ENCODE data around the gene SOX5. TPM values are rescaled to one million over a fixed set of nuclear protein-coding genes. Genes with fewer than 3 reads are reported as not detected.

SOX5 gene
- polyA plus RNA-seq, 1 of the 3 experiments (the other 2 are of a cell fraction), result 0.21 TPM

- no peak overlapping the region for H2AFZ ChIP-seq (ENCODE audit: low read depth)
- no peaks in the 10 kb centered on the region for H3F3A ChIP-seq (replicated peaks; ENCODE audit: insufficient read depth)
- no peaks in the 10 kb centered on the region for H4K20me1 ChIP-seq (ENCODE audit: insufficient read depth)
- no peaks in the 10 kb centered on the region for H3K9me2 ChIP-seq
- H3K4me1 ChIP-seq (ENCODE audit: control insufficient read depth in 1 of 2, insufficient read depth in 2 of 2, low read depth in 1 of 2, low read length in 1 of 2), result no peaks in the 10 kb centered on the region
- H3K79me2 ChIP-seq (ENCODE audit: insufficient read depth), result no peaks in the 10 kb centered on the region
- no peak overlapping the region for H3K4me3 ChIP-seq (ENCODE audit: low read depth in 2 of 2, low read length in 1 of 2)
- no peaks in the 10 kb centered on the region for H3K36me3 ChIP-seq (replicated peaks in 1 of 2; ENCODE audit: control insufficient read depth in 1 of 2, insufficient read depth in 2 of 2, low read length in 1 of 2)
- WGBS (ENCODE audit: low lambda C conversion rate), result 32% methylated on average over 1 of the region's 1 CpG
- H3K27me3 ChIP-seq (ENCODE audit: insufficient read depth), result no peaks in the 10 kb centered on the region
- no peaks in the 10 kb centered on the region for H3K9me3 ChIP-seq
- H3K27ac ChIP-seq (ENCODE audit: low read depth in 2 of 2, low read length in 1 of 2), result no peak overlapping the region
- CTCF ChIA-PET, result interaction anchor here (1.1 kb wide), 1 partner anchor 13 kb away, joined by 3 read pairs; no protein-coding TSS in a partner anchor
- no peak for DNase-seq
- POLR2A ChIA-PET, result no interaction called here
- TF ChIP-seq MXI1 (IDR thresholded peaks at IDR 0.05; ENCODE audit: low read depth, low read length) (no peak), POLR2AphosphoS5 (IDR thresholded peaks at IDR 0.05; ENCODE audit: low read depth, low read length) (no peak), EZH2phosphoT487 (IDR thresholded peaks at IDR 0.05; ENCODE audit: borderline replicate concordance, low read depth) (no peak), NFIC (IDR thresholded peaks at IDR 0.05; ENCODE audit: borderline replicate concordance) (no peak), YY1 (IDR thresholded peaks at IDR 0.05; ENCODE audit: low read depth) (no peak), FOXJ3 (CRISPR knock-in tag; IDR thresholded peaks at IDR 0.05) (no peak), MEF2A (IDR thresholded peaks at IDR 0.05; ENCODE audit: borderline replicate concordance, low read depth) (no peak), ELF1 (IDR thresholded peaks at IDR 0.05) (no peak), SMC3 (IDR thresholded peaks at IDR 0.05; ENCODE audit: low read depth, low read length) (no peak), GATA2 (CRISPR knock-in tag; IDR thresholded peaks at IDR 0.05) (no peak), RFX5 (IDR thresholded peaks at IDR 0.05; ENCODE audit: low read length) (no peak), MAX (IDR thresholded peaks at IDR 0.05; ENCODE audit: low read depth) (no peak), FOSL2 (IDR thresholded peaks at IDR 0.05; ENCODE audit: borderline replicate concordance, low read depth) (no peak), CTCF (IDR thresholded peaks at IDR 0.05) (no peak), PBX3 (IDR thresholded peaks at IDR 0.05) (no peak), RCOR1 (IDR thresholded peaks at IDR 0.05; ENCODE audit: low read length) (no peak), CHD2 (IDR thresholded peaks at IDR 0.05; ENCODE audit: low read length, partially characterized antibody) (no peak)
- TF ChIP-seq, protein P1, sequence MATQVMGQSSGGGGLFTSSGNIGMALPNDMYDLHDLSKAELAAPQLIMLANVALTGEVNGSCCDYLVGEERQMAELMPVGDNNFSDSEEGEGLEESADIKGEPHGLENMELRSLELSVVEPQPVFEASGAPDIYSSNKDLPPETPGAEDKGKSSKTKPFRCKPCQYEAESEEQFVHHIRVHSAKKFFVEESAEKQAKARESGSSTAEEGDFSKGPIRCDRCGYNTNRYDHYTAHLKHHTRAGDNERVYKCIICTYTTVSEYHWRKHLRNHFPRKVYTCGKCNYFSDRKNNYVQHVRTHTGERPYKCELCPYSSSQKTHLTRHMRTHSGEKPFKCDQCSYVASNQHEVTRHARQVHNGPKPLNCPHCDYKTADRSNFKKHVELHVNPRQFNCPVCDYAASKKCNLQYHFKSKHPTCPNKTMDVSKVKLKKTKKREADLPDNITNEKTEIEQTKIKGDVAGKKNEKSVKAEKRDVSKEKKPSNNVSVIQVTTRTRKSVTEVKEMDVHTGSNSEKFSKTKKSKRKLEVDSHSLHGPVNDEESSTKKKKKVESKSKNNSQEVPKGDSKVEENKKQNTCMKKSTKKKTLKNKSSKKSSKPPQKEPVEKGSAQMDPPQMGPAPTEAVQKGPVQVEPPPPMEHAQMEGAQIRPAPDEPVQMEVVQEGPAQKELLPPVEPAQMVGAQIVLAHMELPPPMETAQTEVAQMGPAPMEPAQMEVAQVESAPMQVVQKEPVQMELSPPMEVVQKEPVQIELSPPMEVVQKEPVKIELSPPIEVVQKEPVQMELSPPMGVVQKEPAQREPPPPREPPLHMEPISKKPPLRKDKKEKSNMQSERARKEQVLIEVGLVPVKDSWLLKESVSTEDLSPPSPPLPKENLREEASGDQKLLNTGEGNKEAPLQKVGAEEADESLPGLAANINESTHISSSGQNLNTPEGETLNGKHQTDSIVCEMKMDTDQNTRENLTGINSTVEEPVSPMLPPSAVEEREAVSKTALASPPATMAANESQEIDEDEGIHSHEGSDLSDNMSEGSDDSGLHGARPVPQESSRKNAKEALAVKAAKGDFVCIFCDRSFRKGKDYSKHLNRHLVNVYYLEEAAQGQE (IDR thresholded peaks at IDR 0.05; ENCODE audit: low read depth, low read length), result no peak
- TF ChIP-seq, protein P2, sequence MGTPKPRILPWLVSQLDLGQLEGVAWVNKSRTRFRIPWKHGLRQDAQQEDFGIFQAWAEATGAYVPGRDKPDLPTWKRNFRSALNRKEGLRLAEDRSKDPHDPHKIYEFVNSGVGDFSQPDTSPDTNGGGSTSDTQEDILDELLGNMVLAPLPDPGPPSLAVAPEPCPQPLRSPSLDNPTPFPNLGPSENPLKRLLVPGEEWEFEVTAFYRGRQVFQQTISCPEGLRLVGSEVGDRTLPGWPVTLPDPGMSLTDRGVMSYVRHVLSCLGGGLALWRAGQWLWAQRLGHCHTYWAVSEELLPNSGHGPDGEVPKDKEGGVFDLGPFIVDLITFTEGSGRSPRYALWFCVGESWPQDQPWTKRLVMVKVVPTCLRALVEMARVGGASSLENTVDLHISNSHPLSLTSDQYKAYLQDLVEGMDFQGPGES (IDR thresholded peaks at IDR 0.05; ENCODE audit: low read depth, low read length), result no peak
- TF ChIP-seq, protein P3, sequence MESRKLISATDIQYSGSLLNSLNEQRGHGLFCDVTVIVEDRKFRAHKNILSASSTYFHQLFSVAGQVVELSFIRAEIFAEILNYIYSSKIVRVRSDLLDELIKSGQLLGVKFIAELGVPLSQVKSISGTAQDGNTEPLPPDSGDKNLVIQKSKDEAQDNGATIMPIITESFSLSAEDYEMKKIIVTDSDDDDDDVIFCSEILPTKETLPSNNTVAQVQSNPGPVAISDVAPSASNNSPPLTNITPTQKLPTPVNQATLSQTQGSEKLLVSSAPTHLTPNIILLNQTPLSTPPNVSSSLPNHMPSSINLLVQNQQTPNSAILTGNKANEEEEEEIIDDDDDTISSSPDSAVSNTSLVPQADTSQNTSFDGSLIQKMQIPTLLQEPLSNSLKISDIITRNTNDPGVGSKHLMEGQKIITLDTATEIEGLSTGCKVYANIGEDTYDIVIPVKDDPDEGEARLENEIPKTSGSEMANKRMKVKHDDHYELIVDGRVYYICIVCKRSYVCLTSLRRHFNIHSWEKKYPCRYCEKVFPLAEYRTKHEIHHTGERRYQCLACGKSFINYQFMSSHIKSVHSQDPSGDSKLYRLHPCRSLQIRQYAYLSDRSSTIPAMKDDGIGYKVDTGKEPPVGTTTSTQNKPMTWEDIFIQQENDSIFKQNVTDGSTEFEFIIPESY (IDR thresholded peaks at IDR 0.05; ENCODE audit: borderline replicate concordance, low read depth), result no peak
- no peak overlapping the region for H3K4me2 ChIP-seq
- no peak overlapping the region for H3K9ac ChIP-seq
Measured at GRCh38 chr12:23898121-23898520, 51.3 kb downstream of the SOX5 start.

All from SK-N-SH (cell line).